AG09309 (cell line): Measurements from ENCODE around the gene LIPK.

ENCODE experiments used
- DNase-seq: peaks from one replicate; pipeline ENCODE4 v3.0.0-alpha.2; 2010; ENCODE audit warnings: low read depth
- H3K4me3 ChIP-seq: 2 replicates; pipeline ENCODE4 v1.5.1; 2011; ENCODE audit warnings: mild to moderate bottlenecking, low read depth, low read length, moderate library complexity; ENCODE audit not compliant: control insufficient read depth
- CTCF ChIP-seq: IDR thresholded peaks from 2 replicates; pipeline ENCODE4 v1.5.1; 2011; ENCODE audit warnings: mild to moderate bottlenecking, low read depth, low read length, inconsistent platforms; ENCODE audit not compliant: insufficient read depth, control insufficient read depth; ENCODE audit errors: missing control alignments

Gene LIPK

GRCh38 chr10:88756660-88757059, 50.6 kb downstream of the LIPK start:
- DNase-seq = no peak
- H3K4me3 ChIP-seq = no peak overlapping the region
- TF ChIP-seq CTCF = no peak

GRCh38 chr10:88759366-88760101, 53.5 kb downstream of the LIPK start, which contains the start of gene LIPN:
LIPN (plus strand) TSS chr10:88760020; CDS start chr10:88761406, 1,386 bp downstream.
- DNase-seq = no peak
- no peak within 1 kb of the TSS for H3K4me3 ChIP-seq
- TF ChIP-seq CTCF = no peak

GRCh38 chr10:88762906-88763305, 56.9 kb downstream of the LIPK start:
- no peak overlapping the region for H3K4me3 ChIP-seq
- TF ChIP-seq CTCF = no peak
- no peak for DNase-seq

- DNase-seq = no peak
- H3K4me3 ChIP-seq = no peak overlapping the region
- no peak for TF ChIP-seq CTCF
Measured at GRCh38 chr10:88763441-88763840, 57.4 kb downstream of the LIPK start.

- no peak for DNase-seq
- no peak for TF ChIP-seq CTCF
- H3K4me3 ChIP-seq = no peak overlapping the region
Measured at GRCh38 chr10:88764110-88764509, 58.1 kb downstream of the LIPK start.

- no peak overlapping the region for H3K4me3 ChIP-seq
- no peak for DNase-seq
- no peak for TF ChIP-seq CTCF
Measured at GRCh38 chr10:88765816-88766215, 59.8 kb downstream of the LIPK start.

GRCh38 chr10:88769384-88769783, 63.3 kb downstream of the LIPK start:
- no peak for DNase-seq
- no peak for TF ChIP-seq CTCF
- no peak overlapping the region for H3K4me3 ChIP-seq
